COR-L47 (cell line): Measurements from ENCODE around the gene SP2.
"Not testable (repeated sequence)": the region's sequence is repeated elsewhere in the genome, so short reads cannot be mapped to it uniquely, and the experiment has no call there.

Experiments
- DNase-seq: peaks from one replicate; lab custom pipeline; 2025; lab: John Stamatoyannopoulos, UW

Gene SP2

DNA sequence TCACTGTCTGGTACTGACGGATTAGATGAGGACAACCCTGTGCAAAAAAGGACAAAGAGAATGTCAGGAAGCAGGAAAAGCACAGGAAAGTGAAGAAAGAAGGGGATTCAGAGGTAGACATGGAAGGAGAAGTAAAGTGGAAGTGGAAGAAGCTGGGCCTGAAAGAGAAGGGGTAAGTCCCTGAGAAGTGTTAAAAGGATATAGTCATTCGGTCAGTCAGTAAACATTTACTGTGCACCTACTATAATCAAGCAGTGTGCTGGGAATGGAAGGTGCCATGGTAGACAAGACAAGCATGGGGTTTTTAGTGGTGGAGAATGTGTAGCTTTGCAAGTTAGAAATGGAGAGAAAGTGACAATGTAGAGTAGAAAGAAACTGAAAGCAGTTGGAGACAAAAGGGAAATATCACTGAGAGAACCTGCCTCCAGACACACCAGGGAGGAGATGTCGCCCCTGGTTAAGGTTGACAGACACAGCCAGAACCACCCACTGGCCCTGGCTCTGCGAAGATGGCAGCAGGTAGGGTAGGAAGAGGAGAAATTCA is 4.4 kb upstream of the SP2 start:
- no peak for DNase-seq

DNA sequence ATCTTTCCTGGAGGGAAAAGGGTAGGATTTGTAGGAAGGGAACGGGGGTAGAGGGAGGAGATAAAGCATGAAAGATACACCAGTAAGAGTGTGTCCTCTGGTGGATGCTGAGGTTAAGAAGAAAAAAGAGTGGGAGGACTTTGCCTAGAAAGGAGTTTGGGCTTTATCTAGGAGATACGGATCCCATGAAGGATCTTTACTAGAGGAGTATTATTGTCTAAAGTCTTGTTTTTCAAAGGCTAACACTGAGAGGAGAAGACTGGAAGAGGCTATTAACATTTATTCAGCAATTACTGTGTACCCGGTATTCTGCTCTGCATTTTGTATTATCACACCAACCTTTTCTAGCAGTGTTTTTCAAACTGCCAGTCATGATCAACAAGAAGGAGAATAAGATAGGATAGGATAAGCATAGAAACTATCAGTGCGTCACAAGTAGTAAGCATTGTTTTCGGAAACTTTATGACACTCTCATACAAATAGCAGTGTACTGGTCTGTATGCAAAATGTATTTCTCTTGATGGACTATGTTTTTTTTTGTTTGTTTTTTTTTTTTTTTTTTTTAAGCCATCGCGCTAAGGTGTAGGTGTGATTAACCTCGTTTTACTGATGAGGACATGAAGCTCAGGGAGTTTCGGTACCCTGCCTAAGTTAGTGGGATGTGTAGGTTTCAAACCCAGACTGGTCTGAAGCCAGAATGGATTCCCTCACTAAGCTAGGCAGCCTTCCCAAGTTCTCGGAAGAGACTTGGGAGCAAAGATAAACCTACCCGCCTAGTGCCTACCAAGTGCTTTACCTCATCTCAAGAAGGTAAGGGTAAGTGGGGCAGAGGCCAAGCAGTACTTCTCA is 1.3 kb upstream of the SP2 start:
- DNase-seq, result no peak

DNA sequence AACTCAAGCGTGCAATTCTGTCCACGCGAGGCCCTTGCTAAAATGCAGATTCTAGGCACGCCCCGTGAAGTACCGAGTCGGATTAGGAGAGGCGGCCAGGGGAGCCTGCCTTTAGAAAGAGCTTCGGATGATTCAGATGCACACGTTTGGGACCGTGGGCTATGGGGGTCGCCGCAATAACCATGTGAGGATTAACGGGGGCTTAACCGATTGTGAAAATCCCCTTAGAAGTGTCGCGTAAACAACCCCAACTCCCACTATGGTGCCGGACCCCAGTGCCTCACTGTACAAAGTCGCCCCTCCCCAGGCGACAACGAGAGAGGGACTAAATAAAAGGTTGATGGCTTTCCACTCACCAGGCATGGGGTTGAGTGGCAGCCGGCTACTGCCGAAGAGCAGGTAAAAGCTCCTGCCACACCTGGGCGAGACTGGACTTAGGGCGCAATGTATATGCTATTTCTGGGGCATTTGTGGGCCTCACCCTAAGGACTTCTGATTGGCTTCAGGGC is 635 bp upstream of the SP2 start:
- DNase-seq, result no peak

DNA sequence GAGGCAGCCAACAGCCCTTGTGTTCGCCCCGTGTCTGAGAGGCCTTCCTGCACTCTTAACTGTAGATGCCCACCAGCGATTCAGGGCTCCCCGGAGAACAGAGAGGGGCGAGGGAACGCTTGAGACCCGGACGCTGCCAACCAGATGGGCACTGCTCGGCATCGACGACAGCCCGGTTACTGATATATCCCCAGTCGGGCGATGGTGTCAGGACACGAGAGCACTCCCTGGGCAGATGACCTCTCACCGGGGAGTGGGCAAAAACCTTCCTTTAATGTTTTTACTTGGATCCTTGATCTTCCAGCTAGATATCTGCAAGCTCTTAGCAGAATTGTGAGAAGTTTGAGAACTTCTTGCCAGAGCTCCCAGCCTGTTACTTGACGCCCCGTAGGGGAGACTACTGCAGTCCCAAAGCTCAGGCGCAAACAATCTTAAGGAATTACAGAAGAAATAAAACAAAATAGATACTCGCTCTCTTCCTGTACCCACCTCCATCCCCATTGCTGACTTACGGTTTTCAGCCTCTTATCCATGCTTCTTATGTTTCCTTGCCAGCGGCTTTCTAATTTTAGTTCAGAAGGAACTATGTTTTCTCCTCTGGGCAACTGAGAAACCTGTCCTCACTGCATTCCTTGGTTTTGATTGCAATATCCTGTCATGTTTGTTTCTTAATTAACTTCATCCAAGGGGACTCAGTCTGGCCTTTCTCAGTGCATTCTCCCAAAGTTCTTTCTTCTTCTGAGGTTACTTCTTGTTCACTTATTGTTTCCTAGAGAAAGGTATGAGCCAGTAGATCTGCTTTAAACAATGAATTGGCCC is 845 bp downstream of the SP2 start:
- no peak for DNase-seq

DNA sequence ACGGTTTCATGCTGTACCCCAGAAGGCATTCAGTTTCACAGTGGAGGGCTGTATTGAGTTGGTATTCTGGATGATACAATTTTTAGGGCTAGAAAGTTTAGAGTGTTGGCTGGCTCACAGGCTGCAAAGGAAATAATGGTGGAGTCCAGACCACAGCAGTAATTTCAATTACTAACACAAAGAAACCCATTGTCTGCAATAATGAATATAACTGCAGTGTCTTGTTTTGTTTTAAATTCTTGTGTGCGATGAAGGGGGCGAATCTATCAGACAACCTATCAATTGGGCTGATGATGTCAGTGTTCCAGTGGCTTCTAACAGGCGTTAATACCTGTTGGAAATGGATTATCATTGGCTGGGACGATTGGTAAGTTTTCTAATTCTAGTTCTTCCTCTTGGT is 1.5 kb downstream of the SP2 start:
- DNase-seq, result no peak

DNA sequence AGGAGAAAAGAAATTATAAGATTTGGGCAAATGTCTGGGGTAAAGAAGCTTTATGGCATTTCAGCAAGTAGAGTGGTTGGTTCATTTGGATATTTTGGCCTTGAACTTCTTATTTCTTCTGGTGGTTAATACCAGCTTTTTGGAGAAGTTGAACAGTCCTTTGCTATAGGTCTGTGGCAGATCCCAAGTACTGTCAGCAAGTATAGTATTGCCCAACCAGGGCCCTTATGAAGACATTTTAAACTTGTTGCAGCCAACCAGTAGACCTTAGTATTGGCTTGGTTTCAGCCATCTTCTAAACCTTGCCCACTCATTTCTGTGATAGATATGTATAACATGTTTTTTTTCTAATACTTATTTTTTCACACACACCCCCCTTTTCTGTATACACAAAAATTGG is 2.2 kb downstream of the SP2 start:
- DNase-seq, result no peak

DNA sequence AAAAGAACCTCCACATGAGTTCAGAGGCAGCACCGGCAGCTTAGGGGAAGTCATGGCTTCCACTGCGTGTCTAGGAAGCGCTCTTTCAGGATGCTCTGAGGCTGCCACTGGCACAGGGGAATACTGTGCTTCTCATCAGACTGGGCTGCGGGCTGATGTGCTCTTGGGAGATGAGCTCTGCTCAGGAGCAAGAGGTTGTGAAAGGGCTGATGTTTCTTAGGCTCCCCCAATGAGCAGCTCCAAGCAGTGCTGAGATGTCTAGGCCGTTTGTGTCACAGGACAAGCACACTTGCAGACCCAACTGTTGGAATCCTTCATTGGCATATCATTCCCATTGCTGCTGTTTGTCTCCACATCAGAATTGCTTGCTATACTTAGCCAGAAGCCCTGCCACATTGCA is 3.6 kb downstream of the SP2 start:
- DNase-seq, result no peak

DNA sequence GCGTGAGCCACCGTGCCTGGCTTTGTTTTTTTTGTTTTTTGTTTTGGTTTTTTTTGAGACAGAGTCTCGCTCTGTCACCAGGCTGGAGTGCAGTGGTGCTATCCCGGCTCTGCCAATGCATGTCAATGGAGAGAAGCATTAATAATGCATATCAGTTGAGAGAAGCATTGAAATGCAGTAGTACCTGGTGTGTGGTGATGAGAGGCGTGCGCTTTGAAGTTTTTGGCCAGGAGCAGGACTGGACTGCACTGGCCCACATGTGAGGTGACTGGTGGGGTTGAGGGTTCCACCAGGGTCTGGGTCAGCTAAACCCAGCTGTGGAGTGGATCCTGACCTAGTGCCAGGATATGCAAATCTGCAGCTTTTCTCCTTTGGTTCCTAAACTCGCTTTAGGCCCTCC is 5.4 kb downstream of the SP2 start:
- no peak for DNase-seq

DNA sequence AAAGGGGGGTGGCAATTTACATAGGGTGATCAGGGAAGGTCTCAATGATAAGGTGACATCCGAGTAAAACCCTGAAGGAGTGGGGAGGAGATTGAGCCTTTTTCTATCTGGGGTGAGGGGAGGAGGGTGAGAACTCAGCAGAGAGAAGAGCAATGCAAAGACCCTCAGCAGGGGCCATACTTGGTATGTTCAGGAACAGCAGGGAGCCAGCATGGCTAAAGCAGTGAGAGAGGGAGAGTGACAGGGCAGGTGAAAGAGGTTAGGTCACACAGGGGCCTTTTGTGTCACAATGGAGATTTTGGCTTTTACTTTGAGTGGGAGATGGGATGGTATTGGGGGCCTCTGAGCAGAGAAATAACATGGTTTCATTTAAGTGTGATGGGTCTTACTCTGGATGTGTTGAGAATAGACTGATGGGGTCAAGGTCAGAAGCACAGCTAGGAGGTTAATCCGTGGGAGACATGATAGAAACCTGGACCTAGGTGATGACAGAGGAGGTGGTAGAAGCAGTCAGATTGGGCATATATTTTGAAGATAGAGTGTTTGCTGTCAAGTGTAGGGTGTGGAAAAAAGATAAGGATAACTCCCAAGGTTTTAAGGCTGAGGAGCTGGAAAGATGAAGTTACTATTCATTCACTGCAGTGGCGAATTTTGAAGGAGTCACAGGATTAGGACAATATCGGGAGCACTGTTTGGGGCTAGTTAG is 6.2 kb downstream of the SP2 start:
- DNase-seq, result no peak

DNA sequence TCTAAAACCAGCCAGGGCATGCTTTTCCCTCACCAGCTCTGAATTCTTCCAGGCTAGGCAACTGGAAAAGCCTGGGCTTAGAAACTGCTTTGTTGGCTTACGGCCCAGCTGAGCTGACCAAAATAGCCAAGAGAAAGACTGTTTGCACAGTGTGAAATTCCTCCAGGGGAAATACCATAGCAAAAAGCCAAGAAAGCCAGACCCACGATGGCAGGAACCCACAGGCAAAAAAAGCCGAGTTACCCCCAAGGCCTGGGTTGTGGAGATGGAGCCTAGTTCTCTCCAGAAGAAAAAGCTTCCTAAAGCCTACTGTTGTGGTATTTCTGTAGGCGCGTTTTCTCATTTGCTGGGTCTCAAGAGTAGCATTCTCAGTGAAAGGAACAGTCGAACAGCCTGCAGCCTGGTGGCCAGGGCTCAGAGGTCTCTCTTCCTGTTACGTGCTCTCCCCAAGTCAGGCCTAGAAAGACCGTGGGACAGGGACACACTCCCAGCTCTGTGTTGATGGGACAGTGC is 9.2 kb downstream of the SP2 start:
- DNase-seq, result no peak

DNA sequence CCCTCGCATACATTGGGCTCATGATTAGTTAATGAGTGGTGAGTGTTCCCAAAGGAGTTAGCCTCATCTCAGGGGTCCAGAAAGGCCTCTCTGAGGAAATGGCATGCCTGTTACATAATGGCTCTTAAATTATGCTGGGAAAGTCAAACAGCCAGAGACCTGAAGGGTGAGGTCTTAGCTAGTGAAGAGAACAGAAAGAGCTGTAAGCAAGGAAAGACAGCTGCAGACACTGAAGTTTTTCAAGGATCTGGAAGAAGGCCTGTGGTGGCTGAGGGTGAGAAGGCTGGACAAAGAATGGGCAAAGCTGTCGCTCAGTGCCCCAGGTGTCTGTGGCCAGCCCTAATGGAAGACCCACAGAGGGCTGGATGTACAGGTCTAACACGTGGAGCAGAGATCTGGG is 10.4 kb downstream of the SP2 start:
- no peak for DNase-seq

DNA sequence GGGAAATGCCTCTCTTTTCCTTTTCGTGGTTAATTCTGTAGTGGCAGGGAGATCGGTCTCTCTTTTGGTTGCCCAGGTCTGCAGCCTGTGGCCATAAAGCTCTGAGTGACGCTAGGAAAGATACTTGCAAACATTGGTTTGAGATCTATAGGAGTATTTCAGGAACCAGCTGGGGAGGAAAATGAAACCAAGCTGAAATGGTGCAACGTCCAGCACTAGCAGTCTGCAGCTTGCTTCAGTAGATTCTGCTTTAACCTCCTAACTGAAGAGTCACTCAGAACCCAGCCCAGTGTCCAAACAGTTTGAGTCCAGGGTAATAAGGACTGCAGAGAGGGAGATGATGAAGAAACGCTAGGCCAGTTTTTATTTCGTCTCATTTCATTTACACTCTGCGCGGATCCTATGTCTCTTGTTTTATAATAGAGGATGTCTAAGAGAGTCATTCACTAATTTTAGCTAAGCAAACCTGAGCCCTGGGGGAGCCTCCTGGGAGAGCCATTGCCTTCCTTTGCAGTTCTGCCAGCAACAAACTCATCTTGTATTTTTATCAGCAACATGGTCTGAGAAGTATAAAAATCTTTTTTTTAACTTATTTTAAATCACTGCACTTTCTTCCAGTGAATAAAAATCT is 12.0 kb downstream of the SP2 start:
- no peak for DNase-seq

DNA sequence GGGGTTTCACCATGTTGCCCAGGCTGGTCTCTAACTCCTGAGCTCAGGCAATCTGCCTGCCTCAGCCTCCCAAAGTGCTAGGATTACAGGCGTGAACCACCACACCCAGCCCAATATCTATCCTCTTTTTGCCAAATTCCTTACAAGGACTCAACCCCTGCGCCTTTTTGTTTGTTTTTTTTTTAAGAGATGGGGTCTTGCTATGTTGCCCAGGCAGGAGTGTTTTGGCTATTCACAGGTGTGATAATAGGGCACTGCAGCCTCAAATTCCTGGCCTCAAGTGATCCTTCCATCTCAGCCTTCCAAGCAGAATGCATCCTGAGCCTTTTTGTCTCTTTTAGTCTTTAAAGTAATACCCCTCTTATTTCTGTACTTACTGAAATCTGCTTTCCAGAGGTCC is 17.0 kb downstream of the SP2 start:
- no peak for DNase-seq

DNA sequence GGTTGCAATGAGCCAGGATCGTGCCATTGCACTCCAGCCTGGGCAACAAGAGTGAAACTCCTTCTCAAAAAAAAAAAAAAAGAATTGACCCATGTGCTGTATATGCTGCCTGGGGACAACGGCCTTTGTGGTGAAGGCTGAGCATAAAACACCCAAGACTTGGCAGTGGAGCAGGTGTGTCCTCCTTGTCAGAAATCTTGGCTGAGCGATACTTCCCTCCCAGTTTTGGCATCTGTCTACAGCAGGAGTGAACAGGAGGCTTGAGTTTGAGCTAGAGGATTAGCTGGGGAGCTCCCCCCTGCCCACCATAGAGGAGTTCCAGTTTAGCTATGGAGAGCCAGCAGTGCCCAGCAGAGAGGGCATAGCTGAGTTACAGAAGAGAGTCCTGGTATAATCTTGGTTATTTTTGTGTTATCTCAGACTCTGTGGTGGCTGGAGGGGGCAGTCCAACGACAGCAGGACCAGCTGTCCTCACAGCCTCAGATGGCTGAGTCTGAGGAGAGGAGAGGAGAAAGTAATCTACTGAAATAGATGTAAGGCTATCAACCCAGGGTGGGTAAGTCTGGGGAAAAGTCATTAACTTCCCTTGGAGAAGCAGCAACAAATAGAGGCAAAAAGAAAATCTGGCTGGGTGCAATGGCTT is 18.4 kb downstream of the SP2 start:
- no peak for DNase-seq

DNA sequence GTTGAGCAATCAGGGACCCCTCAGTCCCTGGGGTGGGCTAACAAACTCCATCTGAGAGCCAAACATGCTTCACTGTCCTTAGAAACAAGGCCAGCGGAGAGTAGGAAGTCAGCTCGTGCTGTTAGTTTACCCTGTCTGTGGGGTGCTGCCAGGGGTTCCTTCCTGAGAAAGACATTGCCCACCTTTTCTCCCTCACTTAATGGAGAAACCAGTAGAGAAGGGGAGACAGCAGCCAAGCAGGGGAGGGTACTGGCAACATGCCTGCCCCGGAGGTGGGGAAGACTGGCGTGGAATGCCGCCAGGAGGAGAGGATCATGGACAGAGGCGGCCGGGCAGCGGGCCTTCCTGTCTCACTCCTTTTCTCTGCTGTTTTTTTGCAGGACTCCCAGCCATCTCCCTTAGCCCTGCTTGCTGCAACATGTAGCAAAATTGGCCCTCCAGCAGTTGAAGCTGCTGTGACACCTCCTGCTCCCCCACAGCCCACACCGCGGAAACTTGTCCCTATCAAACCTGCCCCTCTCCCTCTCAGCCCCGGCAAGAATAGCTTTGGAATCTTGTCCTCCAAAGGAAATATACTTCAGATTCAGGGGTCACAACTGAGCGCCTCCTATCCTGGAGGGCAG is 19.9 kb downstream of the SP2 start:
- no peak for DNase-seq

DNA sequence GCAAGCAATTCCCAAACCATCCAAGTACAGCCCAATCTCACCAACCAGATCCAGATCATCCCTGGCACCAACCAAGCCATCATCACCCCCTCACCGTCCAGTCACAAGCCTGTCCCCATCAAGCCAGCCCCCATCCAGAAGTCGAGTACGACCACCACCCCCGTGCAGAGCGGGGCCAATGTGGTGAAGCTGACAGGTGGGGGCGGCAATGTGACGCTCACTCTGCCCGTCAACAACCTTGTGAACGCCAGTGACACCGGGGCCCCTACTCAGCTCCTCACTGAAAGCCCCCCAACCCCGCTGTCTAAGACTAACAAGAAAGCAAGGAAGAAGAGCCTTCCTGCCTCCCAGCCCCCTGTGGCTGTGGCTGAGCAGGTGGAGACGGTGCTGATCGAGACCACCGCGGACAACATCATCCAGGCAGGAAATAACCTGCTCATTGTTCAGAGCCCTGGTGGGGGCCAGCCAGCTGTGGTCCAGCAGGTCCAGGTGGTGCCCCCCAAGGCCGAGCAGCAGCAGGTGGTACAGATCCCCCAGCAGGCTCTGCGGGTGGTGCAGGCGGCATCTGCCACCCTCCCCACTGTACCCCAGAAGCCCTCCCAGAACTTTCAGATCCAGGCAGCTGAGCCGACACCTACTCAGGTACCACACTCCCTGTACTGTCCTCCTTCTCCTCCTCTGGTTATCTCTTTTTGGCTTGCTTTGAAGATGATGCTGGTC is 20.6 kb downstream of the SP2 start:
- DNase-seq, result no peak

DNA sequence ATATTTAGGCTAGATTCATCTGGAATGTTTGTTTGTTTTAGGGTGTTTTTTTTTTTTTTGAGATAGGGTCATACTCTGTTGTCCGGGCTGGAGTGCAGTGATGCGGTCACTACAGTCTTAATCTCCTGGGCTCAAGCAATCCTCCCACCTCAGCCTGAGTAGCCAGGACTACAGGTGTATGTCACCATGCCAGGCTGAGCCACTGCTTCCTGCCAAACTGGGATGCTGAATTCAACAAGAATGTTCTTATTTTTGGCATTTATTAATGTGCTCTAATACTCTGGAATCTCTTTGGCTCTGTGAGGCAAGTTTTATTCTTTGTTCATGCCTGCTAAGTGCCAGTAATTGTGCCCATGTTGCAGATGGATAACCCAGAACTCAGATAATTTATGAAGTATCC is 21.5 kb downstream of the SP2 start:
- no peak for DNase-seq

DNA sequence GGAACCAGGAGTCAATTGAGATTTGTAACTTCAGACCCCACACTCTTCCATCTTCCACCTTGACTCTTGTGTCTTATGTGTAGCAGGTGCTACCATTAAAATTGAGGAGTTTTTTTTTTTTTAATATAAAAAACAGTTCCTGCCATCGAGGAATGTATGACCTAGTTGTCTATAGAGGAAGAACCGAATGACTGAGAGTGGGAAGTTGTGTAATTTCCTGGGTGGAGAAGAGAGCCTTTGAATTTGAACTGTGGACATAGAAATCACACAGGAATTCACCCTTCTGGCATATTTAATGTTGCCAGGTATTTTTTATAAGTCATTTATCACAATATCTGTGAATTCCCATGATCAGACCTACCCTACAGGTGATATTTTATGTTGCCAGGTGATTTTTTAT is 22.0 kb downstream of the SP2 start:
- no peak for DNase-seq

DNA sequence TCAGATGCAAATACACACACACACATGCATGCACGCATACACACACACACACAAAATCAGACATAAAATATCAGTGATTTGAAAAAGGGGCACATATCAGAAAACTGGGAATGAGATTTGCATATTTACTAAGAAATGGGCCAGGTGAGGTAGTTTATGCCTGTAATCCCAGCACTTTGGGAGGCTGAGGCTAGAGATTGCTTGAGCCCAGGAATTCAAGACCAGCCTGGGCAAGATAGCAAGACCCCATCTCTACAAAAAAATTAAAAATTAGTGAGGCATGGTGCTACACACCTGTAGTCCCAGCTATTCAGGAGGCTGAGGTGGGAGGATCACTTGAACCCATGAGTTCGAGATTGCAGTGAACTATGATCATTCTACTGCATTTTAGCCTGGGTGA is 23.0 kb downstream of the SP2 start:
- no peak for DNase-seq

DNA sequence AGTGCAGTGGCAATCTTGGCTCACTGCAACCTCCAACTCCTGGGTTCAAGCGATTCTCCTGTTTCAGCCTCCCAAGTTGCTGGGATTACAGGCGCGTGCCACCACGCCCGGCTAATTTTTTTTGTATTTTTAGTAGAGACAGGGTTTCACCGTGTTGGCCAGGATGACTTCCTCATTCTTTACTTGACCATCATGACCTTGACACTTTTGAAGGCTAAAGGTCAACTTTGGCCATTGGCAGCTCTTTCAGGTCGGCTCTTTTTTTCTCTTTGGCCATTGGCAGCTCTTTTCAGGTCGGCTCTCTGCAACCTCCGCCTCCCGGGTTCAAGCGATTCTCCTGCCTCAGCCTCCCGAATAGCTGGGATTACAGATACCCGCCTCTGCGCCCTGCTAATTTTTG is 23.9 kb downstream of the SP2 start:
- DNase-seq, result not testable (repeated sequence)
